ENCODE data around the gene ABCB11.

- TF ChIP-seq, protein P1, sequence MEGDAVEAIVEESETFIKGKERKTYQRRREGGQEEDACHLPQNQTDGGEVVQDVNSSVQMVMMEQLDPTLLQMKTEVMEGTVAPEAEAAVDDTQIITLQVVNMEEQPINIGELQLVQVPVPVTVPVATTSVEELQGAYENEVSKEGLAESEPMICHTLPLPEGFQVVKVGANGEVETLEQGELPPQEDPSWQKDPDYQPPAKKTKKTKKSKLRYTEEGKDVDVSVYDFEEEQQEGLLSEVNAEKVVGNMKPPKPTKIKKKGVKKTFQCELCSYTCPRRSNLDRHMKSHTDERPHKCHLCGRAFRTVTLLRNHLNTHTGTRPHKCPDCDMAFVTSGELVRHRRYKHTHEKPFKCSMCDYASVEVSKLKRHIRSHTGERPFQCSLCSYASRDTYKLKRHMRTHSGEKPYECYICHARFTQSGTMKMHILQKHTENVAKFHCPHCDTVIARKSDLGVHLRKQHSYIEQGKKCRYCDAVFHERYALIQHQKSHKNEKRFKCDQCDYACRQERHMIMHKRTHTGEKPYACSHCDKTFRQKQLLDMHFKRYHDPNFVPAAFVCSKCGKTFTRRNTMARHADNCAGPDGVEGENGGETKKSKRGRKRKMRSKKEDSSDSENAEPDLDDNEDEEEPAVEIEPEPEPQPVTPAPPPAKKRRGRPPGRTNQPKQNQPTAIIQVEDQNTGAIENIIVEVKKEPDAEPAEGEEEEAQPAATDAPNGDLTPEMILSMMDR (conservative IDR thresholded peaks at IDR 0.05; ENCODE audit: low read depth, low read length), result no peak
- TF ChIP-seq EZH2 (IDR thresholded peaks at IDR 0.05; ENCODE audit: low read length, unreplicated experiment), result no peak
- no peak for TF ChIP-seq EZH2phosphoT487 (IDR thresholded peaks at IDR 0.05; ENCODE audit: borderline replicate concordance, low read length)
Measured at GRCh38 chr2:169034984-169035544, 3.9 kb upstream of the ABCB11 start.
